Mucosa of stomach (tissue), 1 donor: Measurements from ENCODE around the gene REC114.
"Not testable (repeated sequence)": the region's sequence is repeated elsewhere in the genome, so short reads cannot be mapped to it uniquely, and the experiment has no call there.

Experiments used
- H3K27me3 ChIP-seq: one replicate; pipeline ENCODE4 v1.7.0; 2013; ENCODE audit warnings: mild to moderate bottlenecking, low read length; ENCODE audit not compliant: control insufficient read depth, insufficient read depth
- H3K36me3 ChIP-seq: one replicate; pipeline ENCODE4 v1.7.0; 2013; ENCODE audit warnings: low read length; ENCODE audit not compliant: control insufficient read depth, insufficient read depth
- H3K4me1 ChIP-seq: one replicate; pipeline ENCODE4 v1.7.0; 2013; ENCODE audit warnings: mild to moderate bottlenecking, low read length; ENCODE audit not compliant: control insufficient read depth, insufficient read depth
- H3K4me3 ChIP-seq: one replicate; pipeline ENCODE4 v1.7.0; 2013; ENCODE audit warnings: low read length
- H3K9ac ChIP-seq: one replicate; pipeline ENCODE4 v1.7.0; 2013; ENCODE audit warnings: mild to moderate bottlenecking, low read length, moderate library complexity
- H3K9me3 ChIP-seq: one replicate; pipeline ENCODE4 v1.7.0; 2013; ENCODE audit warnings: mild to moderate bottlenecking, low read length, moderate library complexity; ENCODE audit not compliant: control insufficient read depth
- donor health status: Pancreatic carcinoma.

REC114 gene

GRCh38 chr15:73539212-73540128 lies 96.5 kb downstream of the REC114 start:
- Histone ChIP-seq H3K4me1 (peaks cover 5% of the 10 kb centered on the region), H3K36me3 (no peaks in the 10 kb centered on the region), H3K9ac (no peak overlapping the region), H3K4me3 (no peak overlapping the region), H3K9me3 (no peaks in the 10 kb centered on the region), H3K27me3 (no peaks in the 10 kb centered on the region)

DNA sequence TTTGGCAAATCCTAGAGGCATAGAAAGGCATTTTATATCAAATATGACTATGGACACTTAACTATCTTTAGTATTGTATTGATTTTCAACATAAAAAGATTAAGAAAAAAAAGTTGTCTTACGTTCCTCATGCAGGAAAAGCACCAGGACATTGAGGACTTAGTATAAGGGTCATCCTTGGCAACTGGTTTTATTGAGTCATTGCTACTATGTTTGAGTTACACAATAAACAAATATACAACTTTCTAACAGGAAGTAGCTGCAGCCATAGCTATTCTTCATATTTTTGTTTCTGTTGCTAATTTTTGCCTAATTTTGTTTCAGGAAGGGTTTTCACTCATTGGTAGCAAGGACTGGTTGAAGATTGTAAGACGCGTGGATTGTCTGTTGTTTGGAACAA lies 97.2 kb downstream of the REC114 start:
- Histone ChIP-seq H3K9me3 (no peaks in the 10 kb centered on the region), H3K9ac (no peak overlapping the region), H3K27me3 (no peaks in the 10 kb centered on the region), H3K4me3 (no peak overlapping the region), H3K36me3 (no peaks in the 10 kb centered on the region), H3K4me1 (peaks cover 5% of the 10 kb centered on the region)

GRCh38 chr15:73541479-73541878 lies 98.5 kb downstream of the REC114 start:
- H3K36me3 ChIP-seq, result no peaks in the 10 kb centered on the region
- H3K4me1 ChIP-seq, result peaks cover 5% of the 10 kb centered on the region
- no peak overlapping the region for H3K4me3 ChIP-seq

GRCh38 chr15:73548925-73549324 lies 106.0 kb downstream of the REC114 start:
- H3K9me3 ChIP-seq, H3K27me3 ChIP-seq, H3K4me3 ChIP-seq, H3K36me3 ChIP-seq, H3K4me1 ChIP-seq, H3K9ac ChIP-seq: not testable (repeated sequence)

More at GRCh38 chr15:73541479-73541878, 98.5 kb downstream of the REC114 start:
- Histone ChIP-seq H3K9ac (no peak overlapping the region), H3K27me3 (no peaks in the 10 kb centered on the region), H3K9me3 (no peaks in the 10 kb centered on the region)

GRCh38 chr15:73550190-73550589 lies 107.2 kb downstream of the REC114 start:
- no peaks in the 10 kb centered on the region for H3K9me3 ChIP-seq
- H3K4me1 ChIP-seq, result no peaks in the 10 kb centered on the region
- no peaks in the 10 kb centered on the region for H3K36me3 ChIP-seq
- H3K27me3 ChIP-seq, result no peaks in the 10 kb centered on the region
- H3K4me3 ChIP-seq, result no peak overlapping the region
- H3K9ac ChIP-seq, result no peak overlapping the region

DNA sequence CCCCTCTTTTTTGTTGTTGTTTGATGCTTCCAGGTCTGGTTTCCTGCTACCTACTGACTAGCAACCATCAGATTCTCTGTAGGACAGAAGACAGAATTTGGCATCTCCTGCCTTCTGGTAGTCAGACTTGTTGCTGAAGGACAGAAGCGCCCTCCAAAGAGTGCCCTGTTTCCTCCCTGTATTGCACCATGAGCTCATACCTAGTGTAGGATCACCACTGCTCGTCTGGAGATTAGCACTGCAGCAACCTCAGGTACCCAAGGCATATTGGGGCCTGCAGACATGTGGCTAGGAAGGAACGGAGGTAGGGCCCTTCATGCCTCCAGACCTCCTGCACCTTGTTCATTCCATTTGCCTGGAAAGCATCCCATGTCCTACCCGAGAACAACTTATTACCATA lies 112.1 kb downstream of the REC114 start:
- H3K9ac ChIP-seq, result no peak overlapping the region
- H3K9me3 ChIP-seq, result no peaks in the 10 kb centered on the region
- H3K36me3 ChIP-seq, result no peaks in the 10 kb centered on the region
- H3K4me1 ChIP-seq, result no peaks in the 10 kb centered on the region
- no peak overlapping the region for H3K4me3 ChIP-seq
- no peaks in the 10 kb centered on the region for H3K27me3 ChIP-seq

DNA sequence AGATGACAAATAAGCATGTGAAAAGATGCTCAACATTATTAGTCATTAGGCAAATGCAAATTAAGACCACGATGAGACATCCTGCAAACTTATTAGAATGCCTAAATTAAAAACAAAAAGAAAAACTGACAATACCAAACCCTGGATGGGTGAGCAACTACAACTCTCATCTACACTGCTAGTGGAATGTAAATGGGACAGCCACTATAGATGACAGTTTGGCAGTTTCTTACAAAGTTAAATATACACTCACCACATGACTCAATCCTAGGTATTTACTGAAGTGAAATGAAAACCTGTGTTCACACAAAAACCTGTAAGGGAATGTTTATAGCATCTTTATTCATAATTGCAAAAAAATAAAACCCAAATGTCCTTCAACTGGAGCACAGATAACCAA lies 115.6 kb downstream of the REC114 start:
- no peaks in the 10 kb centered on the region for H3K9me3 ChIP-seq
- H3K27me3 ChIP-seq, result no peaks in the 10 kb centered on the region
- peaks cover 6% of the 10 kb centered on the region for H3K36me3 ChIP-seq
- no peak overlapping the region for H3K9ac ChIP-seq
- no peaks in the 10 kb centered on the region for H3K4me1 ChIP-seq
- no peak overlapping the region for H3K4me3 ChIP-seq

- H3K36me3 ChIP-seq, result peaks cover 6% of the 10 kb centered on the region
- H3K9me3 ChIP-seq, result no peaks in the 10 kb centered on the region
- H3K27me3 ChIP-seq, result no peaks in the 10 kb centered on the region
- no peaks in the 10 kb centered on the region for H3K4me1 ChIP-seq
- no peak overlapping the region for H3K9ac ChIP-seq
- H3K4me3 ChIP-seq, result no peak overlapping the region
These were observed 117.6 kb downstream of the REC114 start for GRCh38 chr15:73560501-73561117.

- no peaks in the 10 kb centered on the region for H3K4me1 ChIP-seq
- no peaks in the 10 kb centered on the region for H3K27me3 ChIP-seq
- no peaks in the 10 kb centered on the region for H3K9me3 ChIP-seq
- H3K4me3 ChIP-seq, result no peak overlapping the region
- peaks cover 6% of the 10 kb centered on the region for H3K36me3 ChIP-seq
- no peak overlapping the region for H3K9ac ChIP-seq
These were observed 121.3 kb downstream of the REC114 start for GRCh38 chr15:73564255-73564654.

DNA sequence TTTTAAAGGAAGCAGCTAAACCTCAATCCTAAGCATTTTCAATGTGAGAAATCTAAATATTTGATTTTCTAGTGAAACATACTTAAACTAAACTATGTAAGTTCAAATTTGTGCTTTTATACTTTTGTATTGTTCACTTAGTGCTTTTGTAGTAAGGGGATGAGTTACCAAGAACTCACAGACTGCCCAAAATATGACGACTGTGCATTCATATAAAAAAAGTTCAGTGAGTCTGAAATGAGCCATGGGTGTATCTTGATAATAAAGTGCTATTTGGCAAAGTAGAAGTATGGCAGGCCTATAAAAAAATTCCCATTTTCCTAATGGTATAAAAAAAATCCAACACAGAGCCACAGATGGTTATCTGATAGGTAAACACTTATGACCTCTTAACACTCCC lies 124.1 kb downstream of the REC114 start:
- Histone ChIP-seq H3K4me3 (no peak overlapping the region), H3K9ac (no peak overlapping the region), H3K4me1 (no peaks in the 10 kb centered on the region), H3K27me3 (no peaks in the 10 kb centered on the region), H3K36me3 (peaks cover 6% of the 10 kb centered on the region), H3K9me3 (no peaks in the 10 kb centered on the region)

- Histone ChIP-seq H3K9ac (no peak overlapping the region), H3K4me3 (no peak overlapping the region), H3K9me3 (no peaks in the 10 kb centered on the region), H3K27me3 (no peaks in the 10 kb centered on the region), H3K4me1 (no peaks in the 10 kb centered on the region), H3K36me3 (peaks cover 11% of the 10 kb centered on the region)
These were observed 125.8 kb downstream of the REC114 start for GRCh38 chr15:73568564-73569280.

GRCh38 chr15:73569361-73569760 lies 126.4 kb downstream of the REC114 start:
- no peaks in the 10 kb centered on the region for H3K4me1 ChIP-seq
- H3K27me3 ChIP-seq, result no peaks in the 10 kb centered on the region
- no peak overlapping the region for H3K9ac ChIP-seq
- peaks cover 13% of the 10 kb centered on the region for H3K36me3 ChIP-seq
- no peaks in the 10 kb centered on the region for H3K9me3 ChIP-seq
- H3K4me3 ChIP-seq, result no peak overlapping the region
